Esophagus (tissue), 2 donors: ENCODE data around the gene HRC. TPM values are rescaled to one million over a fixed set of nuclear protein-coding genes. Genes with fewer than 3 reads are reported as not detected.

ENCODE experiments used
- H3K27ac ChIP-seq, 2 donors: one replicate each; pipeline ENCODE4 v1.5.1; 2013; ENCODE audit warnings: low read depth in 2 of 2, mild to moderate bottlenecking in 2 of 2, inconsistent platforms in 1 of 2, low read length in 1 of 2, moderate library complexity in 1 of 2
- H3K27me3 ChIP-seq, 2 donors: one replicate each; pipeline ENCODE4 v1.6.1; 2013; ENCODE audit warnings: low read length in 2 of 2, control low read depth in 1 of 2, mild to moderate bottlenecking in 1 of 2; ENCODE audit not compliant: insufficient read depth in 2 of 2, control insufficient read depth in 1 of 2
- H3K36me3 ChIP-seq, 2 donors: one replicate each; pipeline ENCODE4 v1.6.1; 2013; ENCODE audit warnings: low read length in 1 of 2; ENCODE audit not compliant: control insufficient read depth in 2 of 2, insufficient read depth in 2 of 2
- H3K4me1 ChIP-seq, 2 donors: one replicate each; pipeline ENCODE4 v1.6.1; 2013; ENCODE audit warnings: low read length in 1 of 2; ENCODE audit not compliant: control insufficient read depth in 2 of 2, insufficient read depth in 2 of 2
- H3K4me3 ChIP-seq, 2 donors: one replicate each; pipeline ENCODE4 v1.5.1; 2013; ENCODE audit warnings: low read length in 2 of 2, mild to moderate bottlenecking in 2 of 2, low read depth in 1 of 2, moderate library complexity in 1 of 2
- H3K9me3 ChIP-seq, 2 donors: one replicate each; pipeline ENCODE4 v1.6.1; 2013; ENCODE audit warnings: mild to moderate bottlenecking in 2 of 2, low read depth in 1 of 2, low read length in 1 of 2, moderate library complexity in 1 of 2; ENCODE audit not compliant: control insufficient read depth in 2 of 2, insufficient read depth in 1 of 2
- WGBS, 2 donors: extraction: QIAGEN DNeasy Blood & Tissue Kit; methylation state at CpG; one replicate each; pipeline ENCODE4 v1.1.7; 2013; 5-methylcytosine and 5-hydroxymethylcytosine counted together
- polyA plus RNA-seq, 2 donors: library from polyadenylated mRNA; stranded (reverse); fragments of 200-250 nt; gene quantifications; one replicate each; pipeline ENCODE4 v1.2.3, GENCODE V29; 2013
- donor health status: healthy with polysubstance abuse.
- donor health status: Bipolar disorder and iron deficiency.

The HRC gene
- polyA plus RNA-seq, 2 donors = 0.39 to 0.65 TPM

- Histone ChIP-seq H3K4me1 (peaks cover 0 to 8% of the 10 kb centered on the region in 2 donors), H3K27ac (no peak overlapping the region), H3K27me3 (no peaks in the 10 kb centered on the region), H3K9me3 (no peaks in the 10 kb centered on the region), H3K36me3 (peaks cover 4 to 32% of the 10 kb centered on the region in 2 donors), H3K4me3 (no peak overlapping the region)
- WGBS, 2 donors = 26 to 51% methylated on average over 3 of the region's 3 CpGs
These were observed 44.6 kb downstream of the HRC start for GRCh38 chr19:49110567-49110966.

DNA sequence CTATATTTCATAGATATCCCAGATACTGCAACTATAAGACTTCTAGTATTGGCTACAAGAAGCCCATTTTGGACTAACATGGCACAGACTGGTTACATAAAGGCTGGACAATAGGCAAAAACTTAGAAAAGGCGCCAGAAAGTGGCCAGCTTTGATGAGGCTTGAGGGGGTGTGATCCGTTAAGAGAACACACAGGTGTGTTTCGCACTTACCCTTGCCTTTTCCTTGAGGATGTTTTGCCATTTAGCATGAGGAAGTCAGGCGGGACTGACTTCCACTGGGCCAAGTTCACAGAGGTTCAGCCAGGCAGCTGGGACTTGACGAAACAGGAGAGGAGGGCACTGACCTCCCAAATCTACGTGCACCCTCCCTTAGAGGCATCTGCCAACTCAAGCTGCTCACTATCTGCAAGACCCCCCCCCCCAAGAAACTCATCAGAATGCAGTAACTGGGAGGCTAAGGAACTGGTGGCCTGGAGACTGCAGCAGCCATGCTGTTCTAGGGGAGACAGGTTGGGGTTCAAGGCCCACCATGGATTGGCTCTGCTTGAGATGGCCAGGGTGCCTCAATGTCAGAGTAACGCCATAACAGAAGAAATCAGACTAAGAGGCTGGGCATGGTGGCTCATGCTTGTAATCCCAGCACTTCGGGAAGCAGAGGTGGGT lies 45.5 kb downstream of the HRC start:
- H3K4me3 ChIP-seq = no peak overlapping the region
- no peak overlapping the region for H3K27ac ChIP-seq
- no peaks in the 10 kb centered on the region for H3K9me3 ChIP-seq
- 81 to 88% methylated on average over 8 of the region's 8 CpGs for WGBS, 2 donors
- H3K36me3 ChIP-seq = peaks cover 9 to 38% of the 10 kb centered on the region in 2 donors
- H3K4me1 ChIP-seq = peaks cover 0 to 4% of the 10 kb centered on the region in 2 donors
- no peaks in the 10 kb centered on the region for H3K27me3 ChIP-seq

DNA sequence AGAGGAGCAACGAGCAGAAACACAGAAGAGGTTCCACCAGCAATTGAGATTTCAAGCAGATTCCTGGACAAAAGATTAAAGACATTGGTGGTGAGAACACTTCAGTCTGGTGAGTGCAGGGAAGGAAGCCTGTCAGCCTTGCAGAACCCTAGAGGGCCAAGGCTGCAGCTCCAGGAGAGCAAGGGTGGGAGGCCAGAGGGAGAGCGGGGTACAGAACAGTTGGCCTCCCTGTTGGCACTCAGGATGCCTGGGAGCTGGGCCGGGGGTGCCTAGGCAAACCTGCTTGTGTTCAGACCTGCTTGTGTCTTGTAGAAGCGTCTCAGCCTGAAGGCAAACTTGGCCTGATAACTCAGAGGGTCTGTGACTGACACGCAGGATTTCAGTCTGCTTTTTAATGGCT lies 46.1 kb downstream of the HRC start:
- 67 to 74% methylated on average over 5 of the region's 5 CpGs for WGBS, 2 donors
- no peaks in the 10 kb centered on the region for H3K27me3 ChIP-seq
- peaks cover 10 to 44% of the 10 kb centered on the region in 2 donors for H3K36me3 ChIP-seq
- H3K9me3 ChIP-seq = no peaks in the 10 kb centered on the region
- H3K4me1 ChIP-seq = peaks cover 0 to 4% of the 10 kb centered on the region in 2 donors
- H3K4me3 ChIP-seq = no peak overlapping the region
- H3K27ac ChIP-seq = no peak overlapping the region

- H3K36me3 ChIP-seq = peaks cover 10 to 49% of the 10 kb centered on the region in 2 donors
- no peaks in the 10 kb centered on the region for H3K9me3 ChIP-seq
- H3K27ac ChIP-seq = no peak overlapping the region
- H3K27me3 ChIP-seq = no peaks in the 10 kb centered on the region
- H3K4me3 ChIP-seq = no peak overlapping the region
- no peaks in the 10 kb centered on the region for H3K4me1 ChIP-seq
- 93 to 96% methylated on average over 88 to 93 of the region's 93 CpGs for WGBS, 2 donors
These were observed 47.4 kb downstream of the HRC start for GRCh38 chr19:49107625-49108459.

DNA sequence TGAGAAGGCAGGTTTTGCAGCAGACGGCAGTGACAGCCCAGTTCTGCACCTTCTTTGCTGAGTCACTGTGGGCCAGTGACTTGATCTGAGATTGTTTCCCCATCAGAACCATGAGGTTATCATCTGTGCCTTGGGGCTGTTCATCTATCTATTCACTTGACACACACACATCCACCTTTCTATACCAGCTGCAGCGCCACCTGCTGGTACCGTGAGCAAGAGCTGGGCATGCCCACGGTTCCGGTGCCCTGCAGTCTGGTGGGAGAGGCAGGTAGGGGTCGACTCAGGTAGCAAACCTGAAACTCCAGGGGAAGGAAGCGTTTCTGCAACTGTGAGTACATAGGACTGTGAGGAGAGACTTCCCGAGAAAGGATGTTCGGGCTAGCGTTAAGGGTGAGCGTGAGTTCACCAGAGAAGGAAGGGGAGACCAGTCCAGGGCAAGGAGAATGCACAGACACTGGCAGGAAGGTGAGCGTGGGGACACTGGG lies 48.5 kb downstream of the HRC start:
- Histone ChIP-seq H3K4me1 (no peaks in the 10 kb centered on the region), H3K36me3 (peaks cover 10 to 59% of the 10 kb centered on the region in 2 donors), H3K27me3 (no peaks in the 10 kb centered on the region), H3K27ac (no peak overlapping the region), H3K9me3 (no peaks in the 10 kb centered on the region), H3K4me3 (no peak overlapping the region)
- WGBS, 2 donors = 56 to 62% methylated on average over 12 of the region's 12 CpGs

DNA sequence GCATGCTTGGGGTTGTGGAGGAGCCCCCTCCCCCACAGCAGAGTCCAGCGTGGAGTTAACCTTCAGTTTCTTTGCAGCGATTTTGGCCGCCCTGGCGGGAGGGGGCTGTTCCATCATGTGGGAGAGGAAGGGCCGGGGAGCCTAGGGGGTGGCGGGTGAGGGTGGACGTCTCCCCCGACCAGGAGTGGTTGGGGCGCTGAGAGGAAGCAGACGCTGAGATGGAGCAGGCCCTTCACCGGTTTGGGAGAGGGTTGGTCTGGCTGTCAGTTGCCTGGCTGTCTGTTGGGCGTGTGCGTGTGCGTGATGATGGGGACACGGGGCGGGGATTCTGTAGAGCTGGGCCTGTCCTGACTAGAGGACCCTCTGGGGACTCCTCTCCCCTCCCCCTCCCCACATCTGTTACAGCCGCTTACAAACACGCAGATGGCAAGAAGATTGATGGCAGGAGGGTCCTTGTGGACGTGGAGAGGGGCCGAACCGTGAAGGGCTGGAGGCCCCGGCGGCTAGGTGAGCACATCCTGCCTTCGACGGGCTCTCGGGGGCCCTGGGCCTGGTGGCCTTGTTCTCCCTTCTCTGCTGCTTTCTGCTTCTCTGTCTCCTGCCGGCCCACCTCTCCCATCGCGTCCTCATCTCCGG lies 50.8 kb downstream of the HRC start:
- Histone ChIP-seq H3K27me3 (no peaks in the 10 kb centered on the region), H3K27ac (no peak overlapping the region), H3K36me3 (peaks cover 10 to 75% of the 10 kb centered on the region in 2 donors), H3K9me3 (no peaks in the 10 kb centered on the region), H3K4me1 (no peaks in the 10 kb centered on the region), H3K4me3 (no peak overlapping the region)
- WGBS, 2 donors = 78 to 81% methylated on average over 30 of the region's 30 CpGs

DNA sequence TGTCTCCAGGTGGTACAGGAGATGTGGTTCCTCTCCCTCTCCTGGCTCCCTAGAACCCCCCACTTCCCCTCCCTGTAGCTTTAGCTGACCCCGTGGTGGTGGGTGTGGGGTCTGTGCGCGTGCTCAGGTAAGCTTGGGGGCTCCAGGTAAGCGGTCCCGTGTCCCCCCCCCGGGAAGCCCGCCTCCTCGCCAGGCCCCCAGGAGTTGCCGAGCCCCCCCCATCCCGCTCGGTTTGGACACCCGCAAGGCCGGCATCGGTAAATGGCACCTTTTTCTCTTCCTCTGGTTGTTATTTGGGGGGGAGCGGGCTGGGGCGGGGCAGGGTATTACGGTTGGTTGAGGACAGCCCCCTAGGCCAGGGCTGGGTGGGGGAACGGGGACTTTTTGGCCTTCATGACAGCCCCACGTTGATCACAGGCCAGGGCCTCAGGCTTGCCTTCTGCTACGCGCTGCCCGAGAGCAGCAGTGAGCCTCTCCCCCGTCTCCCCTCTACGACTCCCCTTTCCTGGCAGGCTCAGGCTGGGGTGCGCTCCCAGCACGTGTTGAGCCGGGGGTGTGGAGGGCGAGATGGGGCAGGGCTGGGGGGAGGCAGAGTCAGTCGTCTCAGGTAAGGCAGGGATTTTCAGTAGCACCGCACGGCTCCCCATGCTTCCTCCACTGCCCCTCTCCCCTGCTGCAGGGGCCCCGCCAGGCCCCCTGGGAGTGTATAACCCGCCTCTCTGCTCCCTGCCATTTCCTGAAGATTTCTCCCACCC lies 51.7 kb downstream of the HRC start:
- WGBS, 2 donors = 83 to 89% methylated on average over 30 to 33 of the region's 33 CpGs
- no peaks in the 10 kb centered on the region for H3K4me1 ChIP-seq
- H3K9me3 ChIP-seq = no peaks in the 10 kb centered on the region
- H3K27me3 ChIP-seq = no peaks in the 10 kb centered on the region
- H3K4me3 ChIP-seq = no peak overlapping the region
- H3K27ac ChIP-seq = no peak overlapping the region
- H3K36me3 ChIP-seq = peaks cover 13 to 74% of the 10 kb centered on the region in 2 donors

- H3K4me3 ChIP-seq = no peak overlapping the region
- H3K27me3 ChIP-seq = no peaks in the 10 kb centered on the region
- 85 to 86% methylated on average over 12 of the region's 12 CpGs for WGBS, 2 donors
- H3K27ac ChIP-seq = no peak overlapping the region
- H3K4me1 ChIP-seq = no peaks in the 10 kb centered on the region
- H3K36me3 ChIP-seq = peaks cover 17 to 70% of the 10 kb centered on the region in 2 donors
- no peaks in the 10 kb centered on the region for H3K9me3 ChIP-seq
These were observed 52.9 kb downstream of the HRC start for GRCh38 chr19:49102303-49102702.
